ENCODE measurements around the gene HPSE2. TPM values are rescaled to one million over a fixed set of nuclear protein-coding genes. Genes with fewer than 3 reads are reported as not detected.

The HPSE2 gene
- total RNA-seq, 4 donors from 2014 or later: not detected

GRCh38 chr10:99080275-99080945, 155.2 kb downstream of the HPSE2 start:
- no peaks in the 10 kb centered on the region for H3K9me3 ChIP-seq
- intact Hi-C loops (cut with DNase I): no loop called here
- no peaks in the 10 kb centered on the region for H3K36me3 ChIP-seq
- DNase-seq: no peak
- H3K27ac ChIP-seq: no peak overlapping the region
- no peaks in the 10 kb centered on the region for H3K4me1 ChIP-seq
- 31 to 34% methylated on average over 1 of the region's 1 CpG for WGBS, 2 donors
- no peaks in the 10 kb centered on the region for H3K27me3 ChIP-seq
- H3K4me3 ChIP-seq (replicated peaks in 1 of 3): no peak overlapping the region
- no peak for TF ChIP-seq POLR2A (IDR thresholded peaks at IDR 0.05)
- TF ChIP-seq CTCF (IDR thresholded peaks at IDR 0.05): no peak

GRCh38 chr10:99062591-99062990, 173.1 kb downstream of the HPSE2 start:
- TF ChIP-seq CTCF (IDR thresholded peaks at IDR 0.05) (no peak), POLR2A (IDR thresholded peaks at IDR 0.05) (no peak)
- no peaks in the 10 kb centered on the region for H3K9me3 ChIP-seq
- DNase-seq: no peak
- no peaks in the 10 kb centered on the region for H3K27me3 ChIP-seq
- H3K36me3 ChIP-seq: no peaks in the 10 kb centered on the region
- no peak overlapping the region for H3K4me3 ChIP-seq (replicated peaks in 1 of 3)
- intact Hi-C loops (cut with DNase I): no loop called here
- H3K27ac ChIP-seq: no peak overlapping the region
- H3K4me1 ChIP-seq: no peaks in the 10 kb centered on the region

- Histone ChIP-seq H3K27me3 (no peaks in the 10 kb centered on the region), H3K4me1 (no peaks in the 10 kb centered on the region), H3K4me3 (replicated peaks in 1 of 3) (no peak overlapping the region), H3K9me3 (no peaks in the 10 kb centered on the region), H3K27ac (no peak overlapping the region), H3K36me3 (no peaks in the 10 kb centered on the region)
- no peak for TF ChIP-seq POLR2A (IDR thresholded peaks at IDR 0.05)
- no peak for TF ChIP-seq CTCF (IDR thresholded peaks at IDR 0.05)
- intact Hi-C loops (cut with DNase I): no loop called here
- no peak for DNase-seq
Measured at GRCh38 chr10:99058762-99059161, 176.9 kb downstream of the HPSE2 start.

GRCh38 chr10:99057936-99058690, 177.5 kb downstream of the HPSE2 start:
- H3K4me3 ChIP-seq (replicated peaks in 1 of 3): no peak overlapping the region
- H3K27ac ChIP-seq: no peak overlapping the region
- DNase-seq: no peak
- WGBS, 2 donors: 56 to 66% methylated on average over 4 of the region's 4 CpGs
- TF ChIP-seq CTCF (IDR thresholded peaks at IDR 0.05) (no peak), POLR2A (IDR thresholded peaks at IDR 0.05) (no peak)
- no peaks in the 10 kb centered on the region for H3K4me1 ChIP-seq
- H3K36me3 ChIP-seq: no peaks in the 10 kb centered on the region
- H3K27me3 ChIP-seq: no peaks in the 10 kb centered on the region
- intact Hi-C loops (cut with DNase I): no loop called here
- no peaks in the 10 kb centered on the region for H3K9me3 ChIP-seq

GRCh38 chr10:99045671-99046070, 190.0 kb downstream of the HPSE2 start:
- H3K27me3 ChIP-seq: no peaks in the 10 kb centered on the region
- H3K36me3 ChIP-seq: no peaks in the 10 kb centered on the region
- H3K9me3 ChIP-seq: no peaks in the 10 kb centered on the region
- no peak overlapping the region for H3K27ac ChIP-seq
- TF ChIP-seq POLR2A (IDR thresholded peaks at IDR 0.05) (no peak), CTCF (IDR thresholded peaks at IDR 0.05) (no peak)
- H3K4me1 ChIP-seq: no peaks in the 10 kb centered on the region
- H3K4me3 ChIP-seq (replicated peaks in 1 of 3): no peak overlapping the region
- intact Hi-C loops (cut with DNase I): no loop called here
- no peak for DNase-seq
